Activated CD4-positive, alpha-beta T cell treated with anti-CD3 and anti-CD28 coated beads, Interleukin-2, amount 10 ng/mL, durations not matched to agents 24 days and 14 days (primary cell): ENCODE data around the gene PGRMC2. TPM values are rescaled to one million over a fixed set of nuclear protein-coding genes. Genes with fewer than 3 reads are reported as not detected.

Experiments used
- DNase-seq: peaks from one replicate; pipeline ENCODE4 v3.0.0; 2022
- H3K27ac Mint-ChIP-seq: one replicate; pipeline ENCODE4 v1.8.0; 2022; ENCODE audit warnings: mild to moderate bottlenecking, mixed read lengths
- H3K27me3 Mint-ChIP-seq: one replicate; pipeline ENCODE4 v1.8.0; 2022; ENCODE audit warnings: mixed read lengths
- H3K36me3 Mint-ChIP-seq: one replicate; pipeline ENCODE4 v1.8.0; 2022; ENCODE audit warnings: low read depth, mild to moderate bottlenecking, mixed read lengths
- H3K4me1 Mint-ChIP-seq: one replicate; pipeline ENCODE4 v1.8.0; 2021; ENCODE audit warnings: mixed read lengths
- H3K4me3 Mint-ChIP-seq: one replicate; pipeline ENCODE4 v1.8.0; 2022; ENCODE audit warnings: mild to moderate bottlenecking, moderate library complexity, mixed read lengths
- H3K9me3 Mint-ChIP-seq: one replicate; pipeline ENCODE4 v1.8.0; 2021; ENCODE audit warnings: mixed read lengths
- intact Hi-C: fragments of 100-400 bp; cut with micrococcal nuclease; formaldehyde crosslinking; loops from one replicate; pipeline ENCODE4 v1.15.1; 2023
- total RNA-seq: library from RNA; stranded (reverse); gene quantifications from 2 replicates; pipeline ENCODE4 v1.2.3, GENCODE V29; 2022

The PGRMC2 gene
- total RNA-seq, 1 donor from 2014 or later = 44.7 TPM

DNA sequence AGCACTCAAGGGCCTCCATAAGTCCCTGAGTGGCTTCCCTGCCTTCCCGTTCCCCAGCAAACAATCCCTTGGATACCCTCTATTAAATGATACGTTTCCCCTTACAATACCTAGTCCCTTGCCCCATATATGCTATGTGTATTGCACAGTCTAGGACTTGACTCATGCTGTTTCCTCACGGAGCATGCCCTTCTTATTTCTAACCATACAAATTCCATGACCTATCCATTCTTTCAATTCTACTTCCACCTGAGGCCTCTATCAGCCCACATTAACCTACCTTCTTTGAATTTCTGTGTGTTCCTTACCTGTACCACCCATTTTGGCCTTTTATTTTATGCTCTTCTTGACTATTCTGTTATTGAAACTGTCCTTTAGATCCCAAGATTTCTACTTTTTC lies 2.9 kb upstream of the PGRMC2 start:
- Mint-ChIP-seq H3K4me3 (no peak overlapping the region), H3K9me3 (no peaks in the 10 kb centered on the region), H3K27ac (no peak overlapping the region), H3K4me1 (peaks cover 12% of the 10 kb centered on the region), H3K36me3 (peaks cover 3% of the 10 kb centered on the region), H3K27me3 (no peaks in the 10 kb centered on the region)
- DNase-seq = no peak
- intact Hi-C loops = no loop called here

DNA sequence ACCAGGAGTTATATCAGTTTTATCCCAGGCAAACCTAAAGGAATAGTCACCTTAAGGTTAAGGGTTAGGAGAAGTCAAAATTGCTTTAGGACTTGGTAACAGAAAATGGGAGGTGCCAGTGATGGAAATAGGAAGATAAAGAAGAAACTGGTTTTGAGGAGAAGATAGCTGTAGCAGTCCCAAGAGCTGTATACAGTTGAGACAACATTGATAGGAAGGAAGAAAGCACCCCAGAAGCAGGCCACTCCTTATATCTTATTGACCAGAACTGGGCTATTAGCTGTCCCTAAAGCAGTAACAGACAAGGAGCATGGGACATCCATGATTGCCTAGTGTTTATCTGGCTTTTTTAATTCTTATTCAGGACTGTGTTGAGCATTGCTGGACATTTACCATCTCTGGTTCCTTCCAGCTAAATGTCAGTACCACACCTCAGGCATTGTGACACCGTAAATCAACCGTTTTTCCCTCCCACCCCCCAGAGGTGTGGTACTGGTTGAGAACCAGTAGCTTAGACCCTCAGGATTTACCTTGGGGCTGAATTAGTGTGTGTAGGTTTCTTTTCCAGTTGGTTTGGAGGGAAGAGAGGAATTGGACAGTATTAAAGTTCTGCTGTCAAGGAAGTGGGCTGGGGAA lies 2.0 kb upstream of the PGRMC2 start:
- Mint-ChIP-seq H3K4me3 (no peak overlapping the region), H3K36me3 (peaks cover 7% of the 10 kb centered on the region), H3K27me3 (no peaks in the 10 kb centered on the region), H3K4me1 (peaks cover 18% of the 10 kb centered on the region), H3K9me3 (no peaks in the 10 kb centered on the region), H3K27ac (no peak overlapping the region)
- intact Hi-C loops = loop anchor here (2.0 to 5.0 kb wide), 2 partner anchors 99 to 573 kb away; no protein-coding TSS in a partner anchor
- no peak for DNase-seq

DNA sequence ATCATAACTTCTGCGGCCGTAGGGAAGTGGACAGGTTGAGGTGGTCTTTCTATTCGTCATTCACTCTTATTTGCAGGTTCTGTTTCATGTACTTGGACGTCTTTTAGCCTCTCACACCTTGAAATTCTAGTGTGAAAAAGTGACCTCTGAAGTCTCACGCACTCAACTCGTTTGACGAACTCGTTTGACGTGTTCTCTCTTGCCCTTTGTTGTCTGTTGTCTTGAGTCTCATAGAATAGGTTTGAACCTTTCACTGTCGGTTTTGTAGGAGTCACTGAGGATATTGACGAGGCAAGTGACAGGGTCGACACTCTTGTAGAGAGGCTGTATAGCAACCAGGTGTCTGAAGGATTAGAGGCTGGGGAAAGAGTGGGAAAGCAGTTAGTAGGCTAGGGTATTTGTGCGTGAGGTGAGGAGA lies 1.1 kb upstream of the PGRMC2 start:
- intact Hi-C loops = loop anchor here (1.0 to 5.0 kb wide), 7 partner anchors 98 to 574 kb away; partner anchors contain the start of genes ABHD18, LARP1B, MFSD8 and PLK4
- peaks cover 19% of the 10 kb centered on the region for H3K4me1 Mint-ChIP-seq
- peaks cover 12% of the 10 kb centered on the region for H3K36me3 Mint-ChIP-seq
- peak overlapping the region; percentile 94 for H3K27ac Mint-ChIP-seq
- DNase-seq = peak; percentile 78
- no peaks in the 10 kb centered on the region for H3K9me3 Mint-ChIP-seq
- no peaks in the 10 kb centered on the region for H3K27me3 Mint-ChIP-seq
- peak overlapping the region; percentile 85 for H3K4me3 Mint-ChIP-seq

DNA sequence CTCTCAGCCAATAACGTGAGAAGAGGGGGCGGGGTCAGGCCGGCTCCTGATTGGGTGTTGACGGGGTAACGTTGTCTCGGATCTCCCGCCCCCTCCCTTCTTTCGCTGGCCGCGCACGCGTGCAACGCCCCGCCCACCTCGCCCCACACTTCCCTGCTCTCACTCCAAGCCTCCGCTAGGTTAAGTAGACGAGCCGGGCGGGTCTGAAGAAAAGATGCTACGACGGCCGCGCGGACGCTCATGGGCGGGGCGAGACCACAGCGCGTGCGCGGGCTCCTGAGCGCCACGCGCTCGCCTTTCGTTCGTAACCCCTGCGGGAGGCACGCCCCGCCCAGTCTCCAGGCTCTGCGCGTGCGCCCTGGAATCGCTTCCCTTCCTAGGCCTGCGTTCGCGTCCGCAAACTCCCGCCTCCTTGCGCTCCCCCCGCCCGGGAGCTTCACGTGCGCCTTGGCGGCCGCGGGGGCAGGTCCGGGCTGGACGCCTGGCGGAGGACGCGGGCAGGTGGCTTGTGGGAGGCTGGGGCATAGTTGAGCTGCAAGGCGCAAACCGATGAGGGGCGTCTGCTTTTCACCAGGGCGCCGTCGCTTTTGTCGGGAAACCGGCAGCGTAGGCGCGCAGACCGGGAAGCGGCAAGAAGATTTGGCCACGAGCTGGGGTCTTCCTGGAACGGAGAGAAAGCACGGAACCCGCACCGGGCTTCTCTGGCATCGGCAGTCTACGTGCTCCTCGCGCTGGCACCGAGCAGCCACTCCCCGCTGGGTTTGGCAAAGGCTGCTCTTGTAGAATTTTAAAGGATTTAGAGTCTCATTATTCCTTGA lies 467 bp upstream of the PGRMC2 start:
- peak overlapping the region; percentile 85 for H3K4me3 Mint-ChIP-seq
- H3K9me3 Mint-ChIP-seq = no peaks in the 10 kb centered on the region
- H3K27ac Mint-ChIP-seq = peak overlapping the region; percentile 94
- intact Hi-C loops = loop anchor here (1.0 to 5.0 kb wide), 9 partner anchors 97 to 805 kb away; partner anchors contain the start of genes ABHD18, HSPA4L, LARP1B and MFSD8
- peak; percentile 99 for DNase-seq
- H3K4me1 Mint-ChIP-seq = peaks cover 19% of the 10 kb centered on the region
- H3K27me3 Mint-ChIP-seq = no peaks in the 10 kb centered on the region
- peaks cover 12% of the 10 kb centered on the region for H3K36me3 Mint-ChIP-seq

DNA sequence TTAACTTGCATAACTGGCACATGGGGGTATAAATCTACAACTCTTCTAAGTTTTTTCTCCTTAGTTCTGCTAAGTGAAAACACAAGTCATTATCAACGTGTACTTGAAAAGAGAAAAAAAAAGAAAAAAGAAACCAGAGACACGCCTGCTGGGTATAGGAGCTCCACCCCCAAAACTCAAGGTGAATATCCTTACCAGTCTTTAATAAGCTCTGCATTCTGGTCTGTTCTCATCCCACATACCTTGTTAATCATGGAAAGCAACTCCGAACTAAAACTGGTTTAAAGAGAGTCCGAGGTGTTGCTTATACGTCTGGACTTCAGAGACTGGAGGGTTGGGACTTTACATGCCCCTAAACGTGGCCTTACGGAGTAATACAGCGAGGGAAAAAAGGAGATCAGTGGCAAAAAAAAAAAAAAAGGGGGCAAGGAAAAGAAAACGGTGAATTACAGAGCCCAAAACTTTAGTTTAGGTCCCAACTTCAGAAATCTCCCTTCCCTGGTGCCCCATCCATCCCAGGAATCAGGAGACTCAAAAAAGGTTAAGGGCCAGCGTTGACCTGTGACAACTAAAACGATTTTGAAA lies 1.0 kb downstream of the PGRMC2 start:
- Mint-ChIP-seq H3K9me3 (no peaks in the 10 kb centered on the region), H3K36me3 (peaks cover 21% of the 10 kb centered on the region), H3K27ac (peak overlapping the region; percentile 94), H3K4me1 (peaks cover 21% of the 10 kb centered on the region), H3K4me3 (peak overlapping the region; percentile 85), H3K27me3 (no peaks in the 10 kb centered on the region)
- intact Hi-C loops = loop anchor here (1.0 to 5.0 kb wide), 3 partner anchors 504 to 807 kb away; partner anchors contain the start of genes HSPA4L and SCLT1
- DNase-seq = peak; percentile 83

DNA sequence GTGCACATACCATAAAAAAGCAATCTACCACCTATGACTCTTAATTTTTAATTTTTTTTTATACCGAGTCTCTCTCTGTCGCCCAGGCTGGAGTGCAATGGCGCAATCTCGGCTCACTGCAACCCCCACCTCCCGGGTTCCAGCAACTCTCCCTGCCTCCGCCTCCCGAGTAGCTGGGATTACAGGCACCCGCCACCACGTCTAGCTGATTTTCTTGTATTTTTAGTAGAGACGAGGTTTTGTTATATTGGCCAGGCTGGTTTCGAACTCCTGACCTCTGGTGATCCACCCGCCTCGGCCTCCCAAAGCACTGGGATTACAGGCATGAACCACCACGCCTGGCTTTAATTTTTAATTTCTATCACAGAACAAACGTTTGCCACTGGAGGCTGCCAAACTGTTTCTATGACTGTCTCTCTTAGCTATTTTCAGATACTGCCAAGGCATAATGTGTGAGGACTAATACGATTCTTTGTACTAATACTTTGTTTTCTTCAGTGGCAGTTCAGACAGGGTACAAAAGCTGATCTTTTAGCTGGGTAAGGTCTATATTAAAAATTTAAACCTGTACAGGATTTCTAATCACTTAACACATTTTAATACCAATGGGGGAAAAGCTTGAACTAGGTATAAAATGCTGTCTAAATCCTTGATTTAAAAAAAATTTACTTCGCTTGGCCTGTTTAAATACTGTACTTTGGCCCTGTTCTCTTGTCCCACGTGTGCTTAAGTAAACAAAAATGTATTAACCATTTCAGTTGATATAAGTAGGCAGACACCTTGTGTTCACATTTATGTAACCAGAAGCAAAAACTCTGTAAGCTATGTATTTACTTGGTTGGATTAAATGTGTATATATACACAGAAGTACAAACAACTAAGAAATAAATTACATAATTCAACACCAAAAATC lies 2.3 kb downstream of the PGRMC2 start:
- H3K4me3 Mint-ChIP-seq = peak overlapping the region; percentile 85
- intact Hi-C loops = loop anchor here (5.0 kb wide), 1 partner anchor 577 kb away; no protein-coding TSS in a partner anchor
- peak overlapping the region; percentile 45 for H3K27ac Mint-ChIP-seq
- H3K27me3 Mint-ChIP-seq = no peaks in the 10 kb centered on the region
- H3K9me3 Mint-ChIP-seq = no peaks in the 10 kb centered on the region
- H3K4me1 Mint-ChIP-seq = peaks cover 26% of the 10 kb centered on the region
- H3K36me3 Mint-ChIP-seq = peaks cover 27% of the 10 kb centered on the region
- no peak for DNase-seq

DNA sequence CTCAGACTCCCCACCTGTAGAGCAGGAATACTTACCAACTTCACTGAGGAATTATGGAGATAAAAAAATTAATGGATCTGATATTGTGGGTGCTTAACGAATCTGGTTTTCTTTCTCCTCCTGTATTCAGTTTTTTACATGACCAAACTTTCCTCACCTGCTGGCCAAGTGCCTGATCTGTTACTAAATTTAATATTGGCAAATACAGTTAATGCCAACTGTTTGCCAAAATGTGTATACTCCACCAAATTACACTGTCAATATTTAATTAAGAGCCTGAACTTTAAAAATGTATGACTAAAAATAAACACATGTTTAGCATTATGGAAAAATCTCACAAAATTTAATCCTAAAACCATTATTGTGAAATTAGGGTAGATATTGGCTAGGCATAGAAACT lies 3.3 kb downstream of the PGRMC2 start:
- intact Hi-C loops = no loop called here
- no peaks in the 10 kb centered on the region for H3K27me3 Mint-ChIP-seq
- no peaks in the 10 kb centered on the region for H3K9me3 Mint-ChIP-seq
- peaks cover 28% of the 10 kb centered on the region for H3K4me1 Mint-ChIP-seq
- H3K27ac Mint-ChIP-seq = no peak overlapping the region
- peaks cover 31% of the 10 kb centered on the region for H3K36me3 Mint-ChIP-seq
- H3K4me3 Mint-ChIP-seq = no peak overlapping the region
- no peak for DNase-seq

DNA sequence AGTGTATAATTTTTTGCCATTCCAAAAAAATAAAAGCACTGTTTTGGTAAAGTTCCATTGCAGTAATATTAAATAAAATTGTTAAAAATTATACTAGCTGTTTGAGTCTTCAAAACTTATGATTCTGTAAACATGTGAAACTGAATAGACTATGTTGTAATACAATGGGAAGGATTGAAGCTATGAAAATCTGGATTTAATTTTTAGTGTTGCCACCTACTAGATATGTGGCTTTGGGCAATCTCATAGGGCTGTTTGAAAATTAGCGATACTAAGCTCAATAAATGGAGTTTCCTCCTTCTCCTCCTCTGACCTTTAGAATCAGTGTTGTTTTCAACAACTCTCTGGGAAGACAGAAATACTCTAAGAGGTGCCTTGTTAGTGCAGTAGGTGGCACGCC lies 4.5 kb downstream of the PGRMC2 start:
- H3K9me3 Mint-ChIP-seq = no peaks in the 10 kb centered on the region
- H3K4me1 Mint-ChIP-seq = peaks cover 22% of the 10 kb centered on the region
- intact Hi-C loops = no loop called here
- peaks cover 38% of the 10 kb centered on the region for H3K36me3 Mint-ChIP-seq
- no peak overlapping the region for H3K27ac Mint-ChIP-seq
- H3K4me3 Mint-ChIP-seq = no peak overlapping the region
- H3K27me3 Mint-ChIP-seq = no peaks in the 10 kb centered on the region
- no peak for DNase-seq

DNA sequence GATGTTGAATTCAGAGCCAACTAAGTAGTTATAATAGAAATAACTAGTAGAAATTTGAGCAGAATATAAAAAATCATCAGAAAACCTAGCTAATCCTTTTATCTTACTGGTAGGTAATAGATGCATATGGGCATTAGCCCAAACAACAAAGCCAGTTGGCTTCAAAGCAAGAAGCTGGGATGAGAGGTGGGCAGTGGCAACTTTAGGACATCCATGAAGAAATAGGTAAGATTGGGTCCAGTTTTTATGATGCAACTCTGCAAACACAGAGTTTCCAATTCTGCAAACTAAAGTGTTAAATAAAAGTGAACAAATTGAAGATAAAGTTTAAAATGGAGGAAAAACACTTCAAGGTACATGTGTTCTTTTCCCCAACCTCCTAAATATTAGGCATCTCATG lies 5.1 kb downstream of the PGRMC2 start:
- intact Hi-C loops = no loop called here
- Mint-ChIP-seq H3K4me3 (no peak overlapping the region), H3K36me3 (peaks cover 41% of the 10 kb centered on the region), H3K27ac (no peak overlapping the region), H3K9me3 (no peaks in the 10 kb centered on the region), H3K27me3 (no peaks in the 10 kb centered on the region), H3K4me1 (peaks cover 22% of the 10 kb centered on the region)
- DNase-seq = no peak

DNA sequence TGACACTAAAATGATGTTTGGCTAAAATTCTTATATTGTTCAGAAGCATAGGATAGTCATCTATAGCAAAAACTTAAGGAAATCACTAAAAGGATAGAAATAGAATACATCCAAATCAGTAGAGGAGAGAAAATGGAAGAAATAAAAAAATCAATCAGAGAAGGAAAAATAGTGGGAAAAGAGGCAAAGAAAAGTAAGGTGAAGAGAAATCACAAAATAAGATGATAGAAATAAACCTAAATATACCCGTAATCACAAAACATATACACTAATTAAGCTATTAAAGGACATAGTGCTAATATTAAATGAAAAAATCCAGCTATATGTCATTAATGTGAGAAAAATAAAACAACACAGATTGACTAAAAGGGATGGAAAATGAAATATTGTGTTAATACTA lies 6.3 kb downstream of the PGRMC2 start:
- H3K27ac Mint-ChIP-seq = no peak overlapping the region
- H3K36me3 Mint-ChIP-seq = peaks cover 41% of the 10 kb centered on the region
- H3K27me3 Mint-ChIP-seq = no peaks in the 10 kb centered on the region
- H3K4me3 Mint-ChIP-seq = no peak overlapping the region
- H3K9me3 Mint-ChIP-seq = no peaks in the 10 kb centered on the region
- DNase-seq = no peak
- peaks cover 20% of the 10 kb centered on the region for H3K4me1 Mint-ChIP-seq
- intact Hi-C loops = no loop called here

DNA sequence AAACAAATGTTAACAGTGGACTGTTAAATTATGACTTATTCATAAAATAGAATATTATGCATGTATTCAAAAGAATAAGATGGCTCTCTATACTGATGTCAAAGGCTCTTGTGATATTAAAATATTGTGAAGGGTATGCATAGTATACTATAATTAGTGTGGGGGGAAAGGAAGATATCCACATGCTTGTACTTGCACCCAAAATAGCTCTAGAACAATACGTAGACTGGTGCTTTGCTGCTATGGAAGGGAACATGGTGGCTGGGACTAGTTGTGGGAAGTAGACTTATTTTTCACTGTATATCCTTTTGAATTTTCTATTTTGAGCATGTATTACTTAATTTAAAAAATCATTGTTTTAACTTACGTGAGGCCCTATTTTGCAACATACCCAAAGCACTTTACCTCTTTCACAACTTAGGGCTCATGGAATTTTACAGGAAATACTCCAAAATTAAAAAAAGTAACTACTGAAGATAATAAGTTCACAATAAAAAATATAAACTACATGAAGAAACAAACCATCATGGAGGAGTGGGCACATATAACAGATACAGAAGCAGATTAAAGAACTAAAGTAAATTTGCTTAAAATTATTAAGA lies 7.9 kb downstream of the PGRMC2 start:
- Mint-ChIP-seq H3K27ac (no peak overlapping the region), H3K9me3 (no peaks in the 10 kb centered on the region), H3K36me3 (peaks cover 42% of the 10 kb centered on the region), H3K4me3 (no peak overlapping the region), H3K4me1 (peaks cover 14% of the 10 kb centered on the region), H3K27me3 (no peaks in the 10 kb centered on the region)
- DNase-seq = no peak
- intact Hi-C loops = no loop called here

DNA sequence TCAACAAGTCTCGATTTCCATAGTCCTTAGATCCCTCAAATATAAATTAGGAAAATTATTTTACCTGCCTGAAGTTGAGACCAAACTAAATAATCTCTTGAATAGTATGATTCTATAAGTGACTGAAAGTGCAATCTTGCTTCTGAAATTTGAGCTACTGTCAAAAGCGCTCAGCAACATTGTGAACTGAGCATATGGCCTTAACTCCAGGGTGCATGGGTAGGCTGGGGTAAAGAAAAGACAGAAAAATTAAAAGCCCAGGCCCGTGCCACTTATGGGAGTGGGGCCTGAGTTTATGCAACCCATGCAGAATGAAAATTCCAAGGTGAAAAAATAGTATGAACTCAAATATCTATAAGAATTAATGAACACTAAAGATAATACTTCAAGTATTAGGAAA lies 9.8 kb downstream of the PGRMC2 start:
- Mint-ChIP-seq H3K36me3 (peaks cover 42% of the 10 kb centered on the region), H3K27ac (no peak overlapping the region), H3K4me1 (peaks cover 13% of the 10 kb centered on the region), H3K27me3 (no peaks in the 10 kb centered on the region), H3K9me3 (no peaks in the 10 kb centered on the region), H3K4me3 (no peak overlapping the region)
- no peak for DNase-seq
- intact Hi-C loops = no loop called here

DNA sequence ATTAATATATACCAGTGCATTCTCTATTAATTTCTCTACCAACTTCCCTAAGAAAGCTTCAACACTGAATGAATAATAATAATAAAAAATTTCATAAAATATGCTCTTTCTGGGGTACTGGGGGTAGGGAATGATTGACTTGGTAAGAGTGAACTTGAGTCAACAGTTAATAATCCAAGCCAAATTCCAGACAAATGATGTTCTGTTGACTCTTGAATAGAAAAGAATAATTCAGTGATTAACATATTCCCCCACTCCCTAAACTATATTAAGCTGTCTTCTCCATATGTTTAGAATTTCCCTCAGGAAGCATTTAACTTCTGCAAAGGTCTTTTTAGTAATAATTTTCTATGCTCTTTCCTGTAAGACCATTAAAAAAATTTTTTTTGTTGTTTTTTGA lies 12.3 kb downstream of the PGRMC2 start:
- H3K27me3 Mint-ChIP-seq = no peaks in the 10 kb centered on the region
- peaks cover 6% of the 10 kb centered on the region for H3K4me1 Mint-ChIP-seq
- intact Hi-C loops = no loop called here
- no peak overlapping the region for H3K27ac Mint-ChIP-seq
- H3K4me3 Mint-ChIP-seq = no peak overlapping the region
- DNase-seq = no peak
- H3K36me3 Mint-ChIP-seq = peaks cover 47% of the 10 kb centered on the region
- no peaks in the 10 kb centered on the region for H3K9me3 Mint-ChIP-seq
